Keratinocyte (primary cell): ENCODE data around the gene SHC1.

ENCODE experiments used
- EZH2 ChIP-seq: IDR thresholded peaks from one replicate; pipeline ENCODE4 v1.6.1; 2012; ENCODE audit warnings: inconsistent platforms, mild to moderate bottlenecking, low read length, moderate library complexity
- TF ChIP-seq, protein P1 (sequence below), 3 experiments: IDR thresholded peaks in 1 of 3; conservative IDR thresholded peaks in 1 of 3; optimal IDR thresholded peaks in 1 of 3; 2 replicates in 2 of 3; 3 replicates in 1 of 3; pipeline versions ENCODE3 to v1.5.1; 2011; ENCODE audit warnings: low read length in 3 of 3, mild to moderate bottlenecking in 3 of 3, moderate library complexity in 2 of 3, control low read depth in 1 of 3, inconsistent platforms in 1 of 3; ENCODE audit not compliant: insufficient read depth in 2 of 3; ENCODE audit errors: extremely low read depth in 1 of 3

DNA sequence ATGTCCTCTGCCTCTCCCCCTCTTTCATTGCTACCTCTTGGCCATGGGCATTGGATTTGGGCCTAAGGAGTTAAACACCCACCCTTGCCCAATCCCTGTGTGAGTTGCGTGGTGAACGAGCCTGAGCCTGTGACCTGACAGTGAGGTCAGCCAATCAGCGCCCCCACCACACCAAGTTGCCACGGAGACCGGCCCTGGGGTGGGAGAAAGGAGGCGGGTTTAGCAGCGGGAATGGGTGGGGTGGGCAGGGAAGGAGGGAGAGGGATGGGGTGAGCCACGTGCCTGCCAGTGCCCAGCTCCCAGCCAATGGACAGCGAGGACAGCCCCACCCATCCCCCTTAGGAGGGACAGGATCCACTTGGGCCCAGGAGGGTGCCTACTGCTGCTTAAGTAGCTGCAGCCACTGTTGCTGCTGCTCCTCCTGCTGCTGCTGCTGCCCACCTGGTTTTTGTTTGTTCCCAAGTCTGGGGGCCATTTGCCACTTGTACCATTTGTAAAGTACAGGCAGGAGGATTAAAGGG is 41.5 kb upstream of the SHC1 start:
- TF ChIP-seq, protein P1, sequence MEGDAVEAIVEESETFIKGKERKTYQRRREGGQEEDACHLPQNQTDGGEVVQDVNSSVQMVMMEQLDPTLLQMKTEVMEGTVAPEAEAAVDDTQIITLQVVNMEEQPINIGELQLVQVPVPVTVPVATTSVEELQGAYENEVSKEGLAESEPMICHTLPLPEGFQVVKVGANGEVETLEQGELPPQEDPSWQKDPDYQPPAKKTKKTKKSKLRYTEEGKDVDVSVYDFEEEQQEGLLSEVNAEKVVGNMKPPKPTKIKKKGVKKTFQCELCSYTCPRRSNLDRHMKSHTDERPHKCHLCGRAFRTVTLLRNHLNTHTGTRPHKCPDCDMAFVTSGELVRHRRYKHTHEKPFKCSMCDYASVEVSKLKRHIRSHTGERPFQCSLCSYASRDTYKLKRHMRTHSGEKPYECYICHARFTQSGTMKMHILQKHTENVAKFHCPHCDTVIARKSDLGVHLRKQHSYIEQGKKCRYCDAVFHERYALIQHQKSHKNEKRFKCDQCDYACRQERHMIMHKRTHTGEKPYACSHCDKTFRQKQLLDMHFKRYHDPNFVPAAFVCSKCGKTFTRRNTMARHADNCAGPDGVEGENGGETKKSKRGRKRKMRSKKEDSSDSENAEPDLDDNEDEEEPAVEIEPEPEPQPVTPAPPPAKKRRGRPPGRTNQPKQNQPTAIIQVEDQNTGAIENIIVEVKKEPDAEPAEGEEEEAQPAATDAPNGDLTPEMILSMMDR (optimal IDR thresholded peaks at IDR 0.05 in 1 of 3, IDR thresholded peaks at IDR 0.05 in 1 of 3, conservative IDR thresholded peaks at IDR 0.05 in 1 of 3; ENCODE audit: extremely low read depth in 1 of 3, insufficient read depth in 2 of 3, low read length in 3 of 3) = no peak
- no peak for TF ChIP-seq EZH2
